ENCODE data around the gene LRRC14B.
A peak's percentile ranks its signal among the peaks of the same experiment; 100 is the strongest.
"Not testable (repeated sequence)": the region's sequence is repeated elsewhere in the genome, so short reads cannot be mapped to it uniquely, and the experiment has no call there.

The LRRC14B gene

GRCh38 chr5:160921-161802 lies 30.1 kb upstream of the LRRC14B start:
- no peak for DNase-seq

GRCh38 chr5:161803-162110 lies 29.5 kb upstream of the LRRC14B start:
- DNase-seq, result no peak

GRCh38 chr5:162190-162564 lies 29.1 kb upstream of the LRRC14B start:
- DNase-seq, result no peak

- no peak for DNase-seq
These were observed 28.5 kb upstream of the LRRC14B start for GRCh38 chr5:162565-163337.

- no peak for DNase-seq
These were observed 28.0 kb upstream of the LRRC14B start for GRCh38 chr5:163338-163620.

GRCh38 chr5:163841-164240 lies 27.5 kb upstream of the LRRC14B start:
- DNase-seq, result no peak

GRCh38 chr5:164244-164643 lies 27.1 kb upstream of the LRRC14B start:
- DNase-seq, result no peak

GRCh38 chr5:164783-165182 lies 26.5 kb upstream of the LRRC14B start:
- DNase-seq, result not testable (repeated sequence)

GRCh38 chr5:166441-167372 lies 24.6 kb upstream of the LRRC14B start:
- DNase-seq, result no peak

GRCh38 chr5:167511-167910 lies 23.8 kb upstream of the LRRC14B start:
- DNase-seq, result no peak

GRCh38 chr5:167982-168660 lies 23.2 kb upstream of the LRRC14B start:
- DNase-seq, result no peak

- peak; percentile 10 for DNase-seq
These were observed 22.1 kb upstream of the LRRC14B start for GRCh38 chr5:169071-169727.

GRCh38 chr5:169728-170094 lies 21.6 kb upstream of the LRRC14B start:
- no peak for DNase-seq

- no peak for DNase-seq
These were observed 20.1 kb upstream of the LRRC14B start for GRCh38 chr5:170971-171800.

- no peak for DNase-seq
These were observed 19.4 kb upstream of the LRRC14B start for GRCh38 chr5:171801-172331.

GRCh38 chr5:172421-172820 lies 18.9 kb upstream of the LRRC14B start:
- no peak for DNase-seq

GRCh38 chr5:172841-173251 lies 18.4 kb upstream of the LRRC14B start:
- DNase-seq, result no peak

- DNase-seq, result no peak
These were observed 17.7 kb upstream of the LRRC14B start for GRCh38 chr5:173392-174290.

GRCh38 chr5:174291-174600 lies 17.0 kb upstream of the LRRC14B start:
- no peak for DNase-seq

- no peak for DNase-seq
These were observed 16.3 kb upstream of the LRRC14B start for GRCh38 chr5:174876-175465.
